Measurements from ENCODE around the gene RUNX1. TPM values are rescaled to one million over a fixed set of nuclear protein-coding genes. Genes with fewer than 3 reads are reported as not detected.

The RUNX1 gene
- total RNA-seq, 2 donors from 2014 or later: 23.0 to 25.8 TPM

- H3K9me3 ChIP-seq: no peaks in the 10 kb centered on the region
- no peaks in the 10 kb centered on the region for H3K27me3 ChIP-seq (replicated peaks; ENCODE audit: insufficient read depth)
- TF ChIP-seq POLR2AphosphoS5 (IDR thresholded peaks at IDR 0.05) (no peak), CTCF (IDR thresholded peaks at IDR 0.05) (no peak), POLR2A (IDR thresholded peaks at IDR 0.05) (no peak)
- no peak for DNase-seq (ENCODE audit: low spot score)
- intact Hi-C loops (cut with DNase I): no loop called here
- no peaks in the 10 kb centered on the region for H3K36me3 ChIP-seq
- no peak overlapping the region for H3K27ac ChIP-seq
- no peak overlapping the region for H3K4me3 ChIP-seq
- 79% methylated on average over 3 of the region's 3 CpGs for WGBS
- H3K4me1 ChIP-seq (replicated peaks): no peaks in the 10 kb centered on the region
Measured at GRCh38 chr21:35006248-35006647, 42.9 kb downstream of the RUNX1 start.

GRCh38 chr21:35005560-35006224, 43.4 kb downstream of the RUNX1 start:
- Histone ChIP-seq H3K4me3 (no peak overlapping the region), H3K27me3 (replicated peaks; ENCODE audit: insufficient read depth) (no peaks in the 10 kb centered on the region), H3K9me3 (no peaks in the 10 kb centered on the region), H3K27ac (no peak overlapping the region), H3K36me3 (no peaks in the 10 kb centered on the region), H3K4me1 (replicated peaks) (no peaks in the 10 kb centered on the region)
- WGBS: 81% methylated on average over 6 of the region's 6 CpGs
- intact Hi-C loops (cut with DNase I): no loop called here
- DNase-seq (ENCODE audit: low spot score): no peak
- TF ChIP-seq CTCF (IDR thresholded peaks at IDR 0.05): no peak
- TF ChIP-seq POLR2AphosphoS5 (IDR thresholded peaks at IDR 0.05): no peak
- no peak for TF ChIP-seq POLR2A (IDR thresholded peaks at IDR 0.05)

GRCh38 chr21:35005077-35005476, 44.0 kb downstream of the RUNX1 start:
- no peaks in the 10 kb centered on the region for H3K9me3 ChIP-seq
- no peaks in the 10 kb centered on the region for H3K4me1 ChIP-seq (replicated peaks)
- H3K4me3 ChIP-seq: no peak overlapping the region
- WGBS: 56% methylated on average over 2 of the region's 2 CpGs
- H3K27ac ChIP-seq: no peak overlapping the region
- no peak for DNase-seq (ENCODE audit: low spot score)
- H3K36me3 ChIP-seq: no peaks in the 10 kb centered on the region
- intact Hi-C loops (cut with DNase I): no loop called here
- no peaks in the 10 kb centered on the region for H3K27me3 ChIP-seq (replicated peaks; ENCODE audit: insufficient read depth)
- TF ChIP-seq POLR2AphosphoS5 (IDR thresholded peaks at IDR 0.05): no peak
- TF ChIP-seq CTCF (IDR thresholded peaks at IDR 0.05): no peak
- TF ChIP-seq POLR2A (IDR thresholded peaks at IDR 0.05): no peak

GRCh38 chr21:35004314-35004713, 44.8 kb downstream of the RUNX1 start:
- H3K4me3 ChIP-seq: no peak overlapping the region
- TF ChIP-seq POLR2AphosphoS5 (IDR thresholded peaks at IDR 0.05) (no peak), POLR2A (IDR thresholded peaks at IDR 0.05) (no peak), CTCF (IDR thresholded peaks at IDR 0.05) (no peak)
- no peak overlapping the region for H3K27ac ChIP-seq
- no peaks in the 10 kb centered on the region for H3K36me3 ChIP-seq
- no peak for DNase-seq (ENCODE audit: low spot score)
- no peaks in the 10 kb centered on the region for H3K4me1 ChIP-seq (replicated peaks)
- H3K9me3 ChIP-seq: no peaks in the 10 kb centered on the region
- intact Hi-C loops (cut with DNase I): no loop called here
- 81% methylated on average over 3 of the region's 3 CpGs for WGBS
- no peaks in the 10 kb centered on the region for H3K27me3 ChIP-seq (replicated peaks; ENCODE audit: insufficient read depth)
